Vagina (tissue), 2 donors: Measurements from ENCODE around the gene KATNB1. TPM values are rescaled to one million over a fixed set of nuclear protein-coding genes. Genes with fewer than 3 reads are reported as not detected.

Experiments
- DNase-seq, 2 donors: peaks; one replicate each; pipeline ENCODE4 v3.0.0-alpha.2; 2017; ENCODE audit errors: extremely low spot score in 2 of 2
- H3K27ac ChIP-seq: fragments of 200-600 bp; sonication (generic); one replicate; pipeline ENCODE4 v1.5.1; 2019
- H3K27me3 ChIP-seq: fragments of 200-600 bp; sonication (generic); one replicate; pipeline ENCODE4 v1.5.1; 2019
- H3K36me3 ChIP-seq, 2 donors: fragments of 200-600 bp; sonication (generic); one replicate each; pipeline ENCODE4 v1.5.1; 2017 to 2019
- H3K4me1 ChIP-seq: fragments of 200-600 bp; sonication (generic); one replicate; pipeline ENCODE4 v1.5.1; 2019
- H3K4me3 ChIP-seq, 2 donors: fragments of 200-600 bp; sonication (generic); 1 replicate in 1 of 2; 2 replicates in 1 of 2; pipeline ENCODE4 v1.5.1; 2016 to 2019
- H3K9me3 ChIP-seq: fragments of 200-600 bp; sonication (generic); one replicate; pipeline ENCODE4 v1.5.1; 2019
- POLR2A ChIP-seq, 2 donors: fragments of 450-650 bp; IDR thresholded peaks; one replicate each; pipeline ENCODE4 v1.6.1; 2017; ENCODE audit warnings: antibody characterized with exemption in 2 of 2, mild to moderate bottlenecking in 2 of 2, moderate library complexity in 2 of 2
- POLR2AphosphoS5 ChIP-seq, 2 donors: sonication (generic); formaldehyde crosslinking; IDR thresholded peaks; one replicate each; pipeline ENCODE4 v1.9.0; 2017; ENCODE audit warnings: antibody characterized with exemption in 2 of 2, mild to moderate bottlenecking in 2 of 2, low read depth in 1 of 2; ENCODE audit not compliant: insufficient read depth in 1 of 2
- intact Hi-C: fragments of 100-400 bp; cut with DNase I; formaldehyde crosslinking; loops from one replicate; pipeline ENCODE4 v1.15.1; 2023
- total RNA-seq: library from RNA; depleted of rRNA; stranded (reverse); fragments of >200 nt; gene quantifications from one replicate; pipeline ENCODE4 v1.2.3, GENCODE V29; 2016
- TF ChIP-seq, protein P1 (sequence below), 3 experiments: fragments of 450-650 bp in 2 of 3; fragments of 200-600 bp in 1 of 3; sonication (generic) in 1 of 3; IDR thresholded peaks; one replicate each; pipeline ENCODE4 v1.5.1; 2017 to 2019; ENCODE audit warnings: antibody characterized with exemption in 3 of 3, mild to moderate bottlenecking in 2 of 3, moderate library complexity in 2 of 3

KATNB1 gene
- total RNA-seq, 1 donor from 2014 or later: 23.6 TPM

DNA sequence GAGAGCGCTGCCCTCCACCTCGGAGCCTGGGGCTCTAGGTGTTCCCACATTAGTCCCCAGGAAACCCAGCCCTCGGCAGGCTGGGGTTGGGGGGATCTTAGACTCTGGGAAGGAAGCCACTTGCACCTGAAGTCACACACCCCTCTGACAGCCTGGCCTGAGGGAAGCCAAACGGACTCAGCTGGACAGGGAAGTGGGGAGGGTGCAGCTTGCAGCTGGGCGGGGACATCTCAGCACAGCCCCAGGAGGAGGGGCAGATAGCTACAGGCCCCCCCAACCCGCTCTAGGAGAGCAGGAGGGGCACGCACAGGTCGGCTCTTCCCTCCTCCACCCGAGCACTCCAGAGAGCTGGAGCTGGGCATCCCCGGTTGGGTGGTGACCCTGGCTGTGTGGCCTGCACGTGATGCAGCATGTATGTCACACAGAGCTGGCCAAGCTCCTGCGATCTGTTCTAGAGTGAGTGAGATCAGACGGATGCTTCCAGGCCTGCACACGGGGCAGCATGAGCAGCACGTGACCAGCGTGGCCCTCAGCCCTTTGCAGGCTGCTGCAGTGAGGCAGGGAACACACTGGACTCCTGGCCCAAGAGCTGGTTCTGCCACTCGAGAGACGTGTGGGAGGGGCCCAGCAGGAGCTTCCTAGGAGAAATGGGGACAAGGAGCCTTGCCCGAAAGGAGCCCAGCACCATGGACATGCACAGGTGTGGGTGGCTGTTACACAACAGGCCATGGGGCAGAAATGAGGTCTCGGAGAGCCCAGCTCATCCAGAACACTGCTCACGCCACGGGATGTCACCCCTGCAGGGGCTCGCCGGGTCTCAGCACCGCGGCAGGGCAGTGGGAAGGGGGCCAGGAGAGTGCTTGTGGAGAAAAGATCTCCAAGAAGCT is 51.3 kb downstream of the KATNB1 start:
- intact Hi-C loops: no loop called here
- no peaks in the 10 kb centered on the region for H3K9me3 ChIP-seq
- TF ChIP-seq POLR2AphosphoS5 (IDR thresholded peaks at IDR 0.05; ENCODE audit: insufficient read depth in 1 of 2, low read depth in 1 of 2): peak in 1 of 2 donors; percentile 78
- TF ChIP-seq, protein P1, sequence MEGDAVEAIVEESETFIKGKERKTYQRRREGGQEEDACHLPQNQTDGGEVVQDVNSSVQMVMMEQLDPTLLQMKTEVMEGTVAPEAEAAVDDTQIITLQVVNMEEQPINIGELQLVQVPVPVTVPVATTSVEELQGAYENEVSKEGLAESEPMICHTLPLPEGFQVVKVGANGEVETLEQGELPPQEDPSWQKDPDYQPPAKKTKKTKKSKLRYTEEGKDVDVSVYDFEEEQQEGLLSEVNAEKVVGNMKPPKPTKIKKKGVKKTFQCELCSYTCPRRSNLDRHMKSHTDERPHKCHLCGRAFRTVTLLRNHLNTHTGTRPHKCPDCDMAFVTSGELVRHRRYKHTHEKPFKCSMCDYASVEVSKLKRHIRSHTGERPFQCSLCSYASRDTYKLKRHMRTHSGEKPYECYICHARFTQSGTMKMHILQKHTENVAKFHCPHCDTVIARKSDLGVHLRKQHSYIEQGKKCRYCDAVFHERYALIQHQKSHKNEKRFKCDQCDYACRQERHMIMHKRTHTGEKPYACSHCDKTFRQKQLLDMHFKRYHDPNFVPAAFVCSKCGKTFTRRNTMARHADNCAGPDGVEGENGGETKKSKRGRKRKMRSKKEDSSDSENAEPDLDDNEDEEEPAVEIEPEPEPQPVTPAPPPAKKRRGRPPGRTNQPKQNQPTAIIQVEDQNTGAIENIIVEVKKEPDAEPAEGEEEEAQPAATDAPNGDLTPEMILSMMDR (IDR thresholded peaks at IDR 0.05): no peak
- peaks cover 27% of the 10 kb centered on the region for H3K4me1 ChIP-seq
- DNase-seq: no peak
- H3K4me3 ChIP-seq: no peak overlapping the region
- peak overlapping the region; percentile 68 for H3K27ac ChIP-seq
- no peaks in the 10 kb centered on the region for H3K36me3 ChIP-seq
- H3K27me3 ChIP-seq: no peaks in the 10 kb centered on the region

DNA sequence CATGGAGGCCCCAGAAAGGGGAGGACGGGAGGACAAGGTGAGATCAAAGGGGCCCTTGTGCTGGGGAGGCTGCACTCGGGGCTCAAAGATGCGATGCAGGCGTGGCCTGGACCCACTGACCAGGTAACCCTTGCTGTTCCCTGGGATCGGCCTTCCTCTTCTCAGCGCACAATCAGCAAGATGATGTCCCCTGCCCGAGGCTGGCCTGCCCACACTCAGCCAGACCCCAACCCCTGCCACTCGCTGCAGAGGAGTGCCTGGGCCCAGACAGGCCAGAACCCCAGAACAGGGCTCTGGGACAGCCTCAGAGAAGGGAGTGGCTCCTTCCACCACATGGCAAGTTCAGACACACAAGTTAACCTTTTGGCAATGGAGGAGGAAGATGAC is 51.9 kb downstream of the KATNB1 start:
- intact Hi-C loops: no loop called here
- Histone ChIP-seq H3K27ac (peak overlapping the region; percentile 68), H3K27me3 (no peaks in the 10 kb centered on the region), H3K36me3 (no peaks in the 10 kb centered on the region), H3K4me1 (peaks cover 27% of the 10 kb centered on the region), H3K9me3 (no peaks in the 10 kb centered on the region), H3K4me3 (no peak overlapping the region)
- TF ChIP-seq, protein P1 (IDR thresholded peaks at IDR 0.05): no peak
- no peak for TF ChIP-seq POLR2AphosphoS5 (IDR thresholded peaks at IDR 0.05; ENCODE audit: insufficient read depth in 1 of 2, low read depth in 1 of 2)
- no peak for TF ChIP-seq POLR2A (IDR thresholded peaks at IDR 0.05)
- DNase-seq: no peak

DNA sequence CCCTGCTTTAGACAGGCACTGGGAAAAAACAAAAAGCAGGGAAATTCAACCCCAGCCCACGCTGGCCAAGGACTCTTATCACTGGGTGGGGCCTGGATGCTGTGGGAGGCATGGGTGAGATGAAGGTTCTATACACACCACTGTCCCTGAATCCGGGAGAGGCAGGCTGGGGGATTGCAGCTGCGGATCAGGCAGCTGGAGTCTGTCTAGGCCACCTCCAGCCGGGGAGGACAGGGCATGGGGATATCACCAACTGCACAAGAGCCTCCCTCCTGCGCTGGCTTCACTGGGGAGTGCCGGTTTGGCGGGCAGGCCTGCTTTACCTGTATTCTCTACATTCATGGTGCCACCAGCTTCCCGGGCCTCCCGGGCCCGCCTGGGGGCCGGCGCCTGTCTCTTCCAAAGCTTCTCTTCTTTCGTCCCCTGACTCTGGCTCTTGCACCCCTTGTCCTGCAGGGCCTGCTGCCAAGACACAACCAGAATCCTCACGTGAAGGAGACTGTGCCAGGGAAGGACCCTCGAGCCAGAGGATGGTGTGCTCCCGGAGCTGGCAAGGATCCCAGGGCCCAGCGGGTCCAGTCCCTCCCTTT is 52.8 kb downstream of the KATNB1 start:
- DNase-seq: no peak
- no peaks in the 10 kb centered on the region for H3K27me3 ChIP-seq
- intact Hi-C loops: no loop called here
- H3K4me3 ChIP-seq: no peak overlapping the region
- H3K4me1 ChIP-seq: peaks cover 27% of the 10 kb centered on the region
- no peaks in the 10 kb centered on the region for H3K9me3 ChIP-seq
- H3K36me3 ChIP-seq: no peaks in the 10 kb centered on the region
- peak overlapping the region; percentile 68 for H3K27ac ChIP-seq
- TF ChIP-seq, protein P1 (IDR thresholded peaks at IDR 0.05): no peak
- TF ChIP-seq POLR2AphosphoS5 (IDR thresholded peaks at IDR 0.05; ENCODE audit: insufficient read depth in 1 of 2, low read depth in 1 of 2) (no peak), POLR2A (IDR thresholded peaks at IDR 0.05) (no peak)

DNA sequence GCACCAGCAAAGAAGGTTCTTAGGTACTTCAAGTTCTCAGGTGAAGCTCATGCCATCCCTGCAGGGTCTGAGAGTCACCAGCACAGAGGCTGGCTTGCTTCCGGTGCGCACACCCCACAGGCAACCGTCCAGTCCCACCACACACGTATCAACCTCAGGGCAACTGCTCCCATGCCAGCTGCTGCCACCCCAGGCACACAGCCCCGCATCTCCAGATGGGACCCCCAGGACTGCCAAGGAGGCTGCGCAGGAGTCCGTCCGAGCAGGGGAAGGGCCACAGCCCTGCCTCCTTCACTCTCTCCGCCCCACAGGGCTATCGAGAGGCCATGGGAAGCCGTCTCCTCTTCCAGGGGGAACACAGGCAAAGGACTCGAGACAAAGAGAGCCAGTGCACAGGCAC is 53.4 kb downstream of the KATNB1 start:
- H3K27me3 ChIP-seq: no peaks in the 10 kb centered on the region
- H3K4me3 ChIP-seq: no peak overlapping the region
- H3K9me3 ChIP-seq: no peaks in the 10 kb centered on the region
- no peaks in the 10 kb centered on the region for H3K36me3 ChIP-seq
- intact Hi-C loops: no loop called here
- no peak for TF ChIP-seq POLR2AphosphoS5 (IDR thresholded peaks at IDR 0.05; ENCODE audit: insufficient read depth in 1 of 2, low read depth in 1 of 2)
- TF ChIP-seq, protein P1 (IDR thresholded peaks at IDR 0.05): no peak
- TF ChIP-seq POLR2A (IDR thresholded peaks at IDR 0.05): no peak
- no peak overlapping the region for H3K27ac ChIP-seq
- no peak for DNase-seq
- H3K4me1 ChIP-seq: peaks cover 27% of the 10 kb centered on the region
